SK-N-SH treated with all-trans-retinoic acid at 6 μM for 48 hours (cell line): ENCODE measurements around the gene SH2D1B.

ENCODE experiments used
- RARB ChIP-seq: fragments of 250-450 bp; sonication (Bioruptor Pico); IDR thresholded peaks from 2 replicates; pipeline ENCODE4 v1.8.0; 2021; ENCODE audit warnings: mild to moderate bottlenecking, moderate library complexity
- TCF4 ChIP-seq: fragments of 250-450 bp; sonication (Bioruptor Pico); IDR thresholded peaks from 2 replicates; pipeline ENCODE4 v1.8.0; 2021; ENCODE audit warnings: mild to moderate bottlenecking, moderate library complexity, borderline replicate concordance
- ZC3H10 ChIP-seq: fragments of 250-450 bp; sonication (Bioruptor Pico); IDR thresholded peaks from 2 replicates; pipeline ENCODE4 v1.5.1; 2021; ENCODE audit warnings: mild to moderate bottlenecking, moderate library complexity
- ZFP3 ChIP-seq: fragments of 250-450 bp; sonication (Bioruptor Pico); IDR thresholded peaks from 2 replicates; pipeline ENCODE4 v1.5.0; 2020; ENCODE audit warnings: mild to moderate bottlenecking, moderate library complexity
- ZNF70 ChIP-seq: fragments of 450-650 bp; formaldehyde crosslinking; IDR thresholded peaks from 2 replicates; pipeline ENCODE4 v1.5.0; 2020; ENCODE audit warnings: mild to moderate bottlenecking, moderate library complexity

DNA sequence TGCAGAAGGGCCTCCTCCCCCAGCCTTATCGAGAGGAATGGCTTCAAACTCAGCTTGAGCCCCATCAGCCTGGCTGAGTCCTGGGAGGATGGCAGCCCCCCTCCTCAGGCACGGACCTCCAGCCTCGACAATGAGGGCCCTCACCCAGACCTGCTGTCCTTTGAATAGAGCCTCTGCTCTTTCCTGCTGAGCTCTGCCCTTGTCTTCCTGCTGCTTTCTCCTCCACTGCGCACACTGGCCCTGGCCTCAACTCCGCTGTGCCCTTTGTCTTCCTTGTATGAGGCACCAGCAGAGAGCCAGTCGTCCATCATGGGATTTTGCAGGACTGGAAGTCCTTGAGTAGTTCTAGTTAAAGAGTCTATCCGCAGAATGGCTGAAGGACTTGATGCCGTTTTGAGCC, 28.4 kb downstream of the SH2D1B start:
- TF ChIP-seq ZNF70 (CRISPR knock-in tag) = no peak
- no peak for TF ChIP-seq RARB (CRISPR knock-in tag)
- no peak for TF ChIP-seq ZFP3
- no peak for TF ChIP-seq ZC3H10 (CRISPR knock-in tag)
- TF ChIP-seq TCF4 (CRISPR knock-in tag) = no peak
